HCT116 (cell line): ENCODE data around the gene VPS35L. TPM values are rescaled to one million over a fixed set of nuclear protein-coding genes. Genes with fewer than 3 reads are reported as not detected.

Source experiments
- ATAC-seq: fragments of 200-7000 bp; cut with Tn5 transposase; 2 replicates; pipeline ENCODE4 v1.9.1; 2020; ENCODE audit warnings: mild to moderate bottlenecking, moderate library complexity
- BruUV-seq: library from RNA; stranded (reverse); fragments of 400-500 nt; replicated peaks from 2 replicates; lab custom pipeline; 2021; lab: Mats Ljungman, UMichigan
- CTCF ChIA-PET: fragments of 300-600 bp; sonication (Branson Sonifier 250); formaldehyde crosslinking; loops from one replicate; lab custom pipeline; 2021; ENCODE audit warnings: antibody characterized with exemption; lab: Charles Lee
- POLR2A ChIA-PET: fragments of 300-600, 350-600 bp; sonication (Branson Sonifier 250); formaldehyde crosslinking; loops from one replicate; lab custom pipeline; 2021; ENCODE audit warnings: antibody characterized with exemption; lab: Charles Lee
- RAD21 ChIA-PET, 2 experiments: fragments of 300-600 bp; sonication (Branson Sonifier 250); formaldehyde crosslinking; loops; one replicate each; lab custom pipeline; 2023; ENCODE audit warnings: low total read pairs in 2 of 2; ENCODE audit not compliant: uncharacterized antibody in 2 of 2, unreplicated experiment in 2 of 2, low non-redundant PET in 1 of 2; lab: Charles Lee
- DNase-seq: peaks from one replicate; pipeline ENCODE4 v3.0.0-alpha.2; 2010; ENCODE audit warnings: low read depth, low spot score
- H2AFZ ChIP-seq: fragments of 200-600 bp; shearing (Covaris generic), sonication (generic); 2 replicates; pipeline ENCODE4 v1.6.1; 2017; ENCODE audit warnings: low read depth, mixed run types, mixed read lengths, antibody characterized with exemption, low read length; ENCODE audit not compliant: poor library complexity, severe bottlenecking
- H3K27ac ChIP-seq: 2 replicates; pipeline ENCODE4 v1.5.1; 2012; ENCODE audit warnings: low read depth, low read length
- H3K27me3 ChIP-seq: fragments of 200-600 bp; sonication (generic); 2 replicates; pipeline ENCODE4 v1.6.1; 2016; ENCODE audit warnings: mixed run types, low read length, mixed read lengths; ENCODE audit not compliant: insufficient read depth
- H3K36me3 ChIP-seq, 2 experiments: fragments of 200-500 bp in 1 of 2; fragments of 200-600 bp in 1 of 2; sonication (Bioruptor generic) in 1 of 2; sonication (generic) in 1 of 2; 2 replicates each; pipeline versions ENCODE4 v1.5.1 to v1.6.1; 2014 to 2016; ENCODE audit warnings: low read length in 2 of 2, inconsistent platforms in 1 of 2, mixed read lengths in 1 of 2, mixed run types in 1 of 2; ENCODE audit not compliant: insufficient read depth in 2 of 2, control insufficient read depth in 1 of 2
- H3K4me1 ChIP-seq, 2 experiments: fragments of 200-600 bp in 1 of 2; sonication (generic) in 1 of 2; 2 replicates each; pipeline versions ENCODE4 v1.5.1 to v1.6.1; 2012 to 2017; ENCODE audit warnings: low read length in 2 of 2, inconsistent platforms in 1 of 2, mild to moderate bottlenecking in 1 of 2, mixed read lengths in 1 of 2, mixed run types in 1 of 2, moderate library complexity in 1 of 2; ENCODE audit not compliant: insufficient read depth in 2 of 2, control insufficient read depth in 1 of 2
- H3K4me2 ChIP-seq: fragments of 200-600 bp; sonication (generic); 2 replicates; pipeline ENCODE4 v1.6.1; 2017; ENCODE audit warnings: mixed run types, low read length, mixed read lengths
- H3K4me3 ChIP-seq, 2 experiments: fragments of 200-600 bp in 1 of 2; sonication (generic) in 1 of 2; replicated peaks in 1 of 2; 2 replicates each; pipeline ENCODE4 v1.5.1; 2011 to 2016; ENCODE audit warnings: low read length in 2 of 2, control low read depth in 1 of 2, low read depth in 1 of 2, mild to moderate bottlenecking in 1 of 2, mixed read lengths in 1 of 2, mixed run types in 1 of 2
- H3K79me2 ChIP-seq: fragments of 200-600 bp; sonication (generic); 2 replicates; pipeline ENCODE4 v1.6.1; 2017; ENCODE audit warnings: mild to moderate bottlenecking, mixed run types, low read length, moderate library complexity, mixed read lengths; ENCODE audit not compliant: insufficient read depth
- H3K9ac ChIP-seq: fragments of 200-600 bp; sonication (generic); 2 replicates; pipeline ENCODE4 v1.6.1; 2016; ENCODE audit warnings: low read length, mixed read lengths
- H3K9me2 ChIP-seq: fragments of 200-600 bp; sonication (generic), shearing (Covaris generic); 2 replicates; pipeline ENCODE4 v1.6.1; 2017; ENCODE audit warnings: mixed run types, mild to moderate bottlenecking, moderate library complexity; ENCODE audit not compliant: insufficient read depth
- H3K9me3 ChIP-seq, 2 experiments: fragments of 200-500 bp in 1 of 2; fragments of 200-600 bp in 1 of 2; sonication (Bioruptor generic) in 1 of 2; sonication (generic) in 1 of 2; 2 replicates each; pipeline ENCODE4 v1.6.1; 2014 to 2017; ENCODE audit warnings: low read length in 2 of 2, mixed read lengths in 2 of 2, inconsistent platforms in 1 of 2, low read depth in 1 of 2, mild to moderate bottlenecking in 1 of 2, mixed run types in 1 of 2, moderate library complexity in 1 of 2; ENCODE audit not compliant: control insufficient read depth in 1 of 2, insufficient read depth in 1 of 2
- H4K20me1 ChIP-seq: fragments of 200-600 bp; sonication (generic), shearing (Covaris generic); 2 replicates; pipeline ENCODE4 v1.6.1; 2017; ENCODE audit warnings: mixed run types, mild to moderate bottlenecking, moderate library complexity; ENCODE audit not compliant: insufficient read depth
- CBX3 ChIP-seq: IDR thresholded peaks from 2 replicates; pipeline ENCODE4 v1.6.1; 2012; ENCODE audit warnings: low read depth
- CEBPB ChIP-seq: IDR thresholded peaks from 2 replicates; pipeline ENCODE4 v1.6.1; 2012; ENCODE audit warnings: low read depth
- ELF1 ChIP-seq: IDR thresholded peaks from 2 replicates; pipeline ENCODE4 v1.6.1; 2012; ENCODE audit warnings: low read depth, borderline replicate concordance
- EZH2 ChIP-seq: fragments of 200-600 bp; sonication (generic); IDR thresholded peaks from 2 replicates; pipeline ENCODE4 v1.6.1; 2017; ENCODE audit warnings: antibody characterized with exemption, mixed run types
- EZH2phosphoT487 ChIP-seq: fragments of 200-600 bp; IDR thresholded peaks from 2 replicates; pipeline ENCODE4 v1.6.1; 2018; ENCODE audit warnings: antibody characterized with exemption, borderline replicate concordance
- JUND ChIP-seq: IDR thresholded peaks from 2 replicates; pipeline ENCODE4 v1.6.1; 2012
- POLR2A ChIP-seq: IDR thresholded peaks from 2 replicates; pipeline ENCODE4 v1.7.0; 2011; ENCODE audit warnings: borderline replicate concordance; ENCODE audit not compliant: insufficient read depth, insufficient read length; ENCODE audit errors: extremely low read depth
- POLR2AphosphoS5 ChIP-seq: IDR thresholded peaks from 2 replicates; pipeline ENCODE4 v1.6.1; 2011; ENCODE audit warnings: mild to moderate bottlenecking, low read depth, low read length, moderate library complexity
- RAD21 ChIP-seq: IDR thresholded peaks from 2 replicates; pipeline ENCODE4 v1.6.1; 2012; ENCODE audit warnings: low read depth, mild to moderate bottlenecking
- SP1 ChIP-seq: IDR thresholded peaks from 2 replicates; pipeline ENCODE4 v1.6.1; 2012; ENCODE audit warnings: low read depth
- SRF ChIP-seq: IDR thresholded peaks from 2 replicates; pipeline ENCODE4 v1.6.1; 2012; ENCODE audit warnings: low read depth
- YY1 ChIP-seq: IDR thresholded peaks from 2 replicates; pipeline ENCODE4 v1.6.1; 2011; ENCODE audit warnings: low read length, low read depth, moderate library complexity, mild to moderate bottlenecking; ENCODE audit not compliant: insufficient replicate concordance; ENCODE audit errors: extremely low read depth
- ZFX ChIP-seq: fragments of 450-650 bp; IDR thresholded peaks from 2 replicates; pipeline ENCODE4 v1.6.1; 2017
- ZNF274 ChIP-seq: fragments of 200-500 bp; sonication (Bioruptor generic); IDR thresholded peaks from 2 replicates; pipeline ENCODE4 v1.6.1; 2014; ENCODE audit warnings: mild to moderate bottlenecking, low read depth, low read length, inconsistent platforms
- intact Hi-C: fragments of 100-400 bp; cut with micrococcal nuclease; formaldehyde crosslinking; loops from 2 replicates; pipeline ENCODE4 v1.10.0; 2022
- total RNA-seq: library from RNA; stranded (reverse); gene quantifications from one replicate; pipeline ENCODE4 v1.2.1, GENCODE V29; 2021; ENCODE audit not compliant: unreplicated experiment
- TF ChIP-seq, protein P1 (sequence below): IDR thresholded peaks from 2 replicates; pipeline ENCODE4 v1.6.1; 2012; ENCODE audit warnings: low read depth
- TF ChIP-seq, protein P2 (sequence below): IDR thresholded peaks from 2 replicates; pipeline ENCODE4 v1.6.1; 2012

Gene VPS35L
- total RNA-seq, 1 experiment from 2014 or later: 21.4 TPM

DNA sequence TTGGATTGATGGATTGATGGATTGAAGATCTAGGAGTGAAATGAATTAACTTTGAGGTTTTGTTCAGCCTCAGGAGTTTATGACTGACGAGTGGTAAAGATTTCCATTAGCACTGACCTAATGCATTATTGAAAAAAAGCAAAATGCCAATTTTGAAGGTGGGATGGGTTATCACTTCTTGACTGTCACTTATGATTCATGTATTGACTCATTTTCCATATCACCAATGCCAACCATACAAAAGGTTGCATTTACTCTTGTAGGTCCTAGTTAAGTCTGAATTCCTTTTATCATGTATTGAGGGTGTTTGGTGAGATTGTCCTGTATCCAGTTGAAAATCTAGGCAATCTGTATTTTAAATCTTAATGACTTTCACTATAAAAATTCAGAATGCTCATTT, 104.9 kb downstream of the VPS35L start:
- Histone ChIP-seq H3K27ac (no peak overlapping the region), H3K36me3 (no peaks in the 10 kb centered on the region), H3K4me1 (no peaks in the 10 kb centered on the region), H3K79me2 (no peaks in the 10 kb centered on the region), H3K9me2 (no peaks in the 10 kb centered on the region), H3K27me3 (no peaks in the 10 kb centered on the region), H3K9ac (no peak overlapping the region), H3K4me3 (no peak overlapping the region), H3K9me3 (no peaks in the 10 kb centered on the region), H2AFZ (no peak overlapping the region), H3K4me2 (no peak overlapping the region), H4K20me1 (no peaks in the 10 kb centered on the region)
- BruUV-seq: no TSS peak
- RAD21 ChIA-PET: no interaction called here
- no peak for DNase-seq
- no peak for ATAC-seq
- intact Hi-C loops: loop anchor here (10.0 kb wide), 1 partner anchor 56 kb away; no protein-coding TSS in a partner anchor
- CTCF ChIA-PET: no interaction called here
- TF ChIP-seq CBX3 (no peak), SRF (no peak)
- POLR2A ChIA-PET: no interaction called here

DNA sequence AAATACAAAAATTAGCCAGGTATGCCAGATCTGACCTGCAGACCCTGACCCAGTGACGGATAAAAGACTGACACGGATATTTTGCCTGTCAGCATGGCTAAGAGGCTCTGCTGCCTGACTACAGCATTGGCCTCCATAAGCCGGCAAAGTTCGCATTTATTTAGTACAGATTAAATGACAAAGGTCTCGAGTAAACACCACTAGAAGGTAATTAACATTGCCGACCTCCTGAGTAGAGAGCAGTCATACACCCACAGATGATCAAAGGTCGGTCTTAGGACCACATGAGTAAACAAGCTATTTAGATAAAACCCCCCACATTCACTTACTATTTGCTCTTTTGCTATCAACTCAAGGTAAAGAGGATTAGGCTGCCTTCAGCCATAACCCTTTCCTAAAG, 106.8 kb downstream of the VPS35L start:
- intact Hi-C loops: loop anchor here (10.0 kb wide), 1 partner anchor 58 kb away; no protein-coding TSS in a partner anchor
- Histone ChIP-seq H3K9ac (no peak overlapping the region), H3K4me1 (no peaks in the 10 kb centered on the region), H3K4me2 (no peak overlapping the region), H3K79me2 (no peaks in the 10 kb centered on the region), H4K20me1 (no peaks in the 10 kb centered on the region), H3K9me2 (no peaks in the 10 kb centered on the region), H3K4me3 (no peak overlapping the region), H3K27ac (no peak overlapping the region), H3K9me3 (no peaks in the 10 kb centered on the region), H2AFZ (no peak overlapping the region), H3K36me3 (no peaks in the 10 kb centered on the region), H3K27me3 (no peaks in the 10 kb centered on the region)
- RAD21 ChIA-PET: no interaction called here
- TF ChIP-seq CEBPB (no peak), POLR2AphosphoS5 (no peak), ELF1 (no peak), POLR2A (no peak), YY1 (no peak), SP1 (no peak), EZH2phosphoT487 (no peak), RAD21 (no peak), ZNF274 (no peak), CBX3 (no peak), JUND (no peak), ZFX (no peak), EZH2 (no peak)
- TF ChIP-seq, protein P1, sequence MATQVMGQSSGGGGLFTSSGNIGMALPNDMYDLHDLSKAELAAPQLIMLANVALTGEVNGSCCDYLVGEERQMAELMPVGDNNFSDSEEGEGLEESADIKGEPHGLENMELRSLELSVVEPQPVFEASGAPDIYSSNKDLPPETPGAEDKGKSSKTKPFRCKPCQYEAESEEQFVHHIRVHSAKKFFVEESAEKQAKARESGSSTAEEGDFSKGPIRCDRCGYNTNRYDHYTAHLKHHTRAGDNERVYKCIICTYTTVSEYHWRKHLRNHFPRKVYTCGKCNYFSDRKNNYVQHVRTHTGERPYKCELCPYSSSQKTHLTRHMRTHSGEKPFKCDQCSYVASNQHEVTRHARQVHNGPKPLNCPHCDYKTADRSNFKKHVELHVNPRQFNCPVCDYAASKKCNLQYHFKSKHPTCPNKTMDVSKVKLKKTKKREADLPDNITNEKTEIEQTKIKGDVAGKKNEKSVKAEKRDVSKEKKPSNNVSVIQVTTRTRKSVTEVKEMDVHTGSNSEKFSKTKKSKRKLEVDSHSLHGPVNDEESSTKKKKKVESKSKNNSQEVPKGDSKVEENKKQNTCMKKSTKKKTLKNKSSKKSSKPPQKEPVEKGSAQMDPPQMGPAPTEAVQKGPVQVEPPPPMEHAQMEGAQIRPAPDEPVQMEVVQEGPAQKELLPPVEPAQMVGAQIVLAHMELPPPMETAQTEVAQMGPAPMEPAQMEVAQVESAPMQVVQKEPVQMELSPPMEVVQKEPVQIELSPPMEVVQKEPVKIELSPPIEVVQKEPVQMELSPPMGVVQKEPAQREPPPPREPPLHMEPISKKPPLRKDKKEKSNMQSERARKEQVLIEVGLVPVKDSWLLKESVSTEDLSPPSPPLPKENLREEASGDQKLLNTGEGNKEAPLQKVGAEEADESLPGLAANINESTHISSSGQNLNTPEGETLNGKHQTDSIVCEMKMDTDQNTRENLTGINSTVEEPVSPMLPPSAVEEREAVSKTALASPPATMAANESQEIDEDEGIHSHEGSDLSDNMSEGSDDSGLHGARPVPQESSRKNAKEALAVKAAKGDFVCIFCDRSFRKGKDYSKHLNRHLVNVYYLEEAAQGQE: no peak
- TF ChIP-seq, protein P2, sequence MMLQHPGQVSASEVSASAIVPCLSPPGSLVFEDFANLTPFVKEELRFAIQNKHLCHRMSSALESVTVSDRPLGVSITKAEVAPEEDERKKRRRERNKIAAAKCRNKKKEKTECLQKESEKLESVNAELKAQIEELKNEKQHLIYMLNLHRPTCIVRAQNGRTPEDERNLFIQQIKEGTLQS: no peak
- no TSS peak for BruUV-seq
- DNase-seq: no peak
- no peak for ATAC-seq
- POLR2A ChIA-PET: no interaction called here
- CTCF ChIA-PET: interaction anchor here (1.0 kb wide), 1 partner anchor 107 kb away, joined by 3 read pairs; the partner anchor contains the start of gene VPS35L
